ENCODE measurements around the gene MAPK8. TPM values are rescaled to one million over a fixed set of nuclear protein-coding genes. Genes with fewer than 3 reads are reported as not detected.

The MAPK8 gene
- total RNA-seq, 2 experiments from 2014 or later = 30.5 to 32.3 TPM

DNA sequence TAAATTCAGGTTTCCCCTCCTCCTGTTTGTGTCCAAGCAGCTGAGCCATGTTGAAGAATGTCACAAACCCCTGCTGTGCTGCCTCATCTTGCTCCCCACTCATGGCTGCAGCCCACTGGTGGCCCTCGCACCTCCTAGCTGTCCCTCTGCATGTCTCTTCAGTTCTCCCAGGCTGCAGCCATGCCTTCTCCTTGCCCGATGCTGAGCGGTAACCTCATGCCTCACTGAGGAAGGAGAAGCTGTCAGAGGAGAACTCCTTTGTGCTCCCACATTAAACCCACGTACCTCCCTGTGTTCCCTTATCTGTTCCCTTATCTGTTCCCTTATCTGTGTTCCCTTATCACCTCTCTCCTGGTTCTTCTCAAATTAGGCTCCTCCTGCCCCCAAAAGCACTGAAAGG is 21.7 kb upstream of the MAPK8 start:
- no peak for DNase-seq
- Mint-ChIP-seq H3K9me3 (peaks cover 14% of the 10 kb centered on the region), H3K4me3 (no peak overlapping the region), H3K36me3 (ENCODE audit: low read depth) (no peaks in the 10 kb centered on the region), H3K4me1 (peaks cover 22% of the 10 kb centered on the region), H3K27me3 (peaks cover 11% of the 10 kb centered on the region), H3K27ac (no peak overlapping the region)
- ChIA-PET CTCF (no interaction called here), POLR2A (no interaction called here)

- peaks cover 11% of the 10 kb centered on the region for H3K27me3 Mint-ChIP-seq
- H3K4me3 Mint-ChIP-seq = no peak overlapping the region
- no peaks in the 10 kb centered on the region for H3K36me3 Mint-ChIP-seq (ENCODE audit: low read depth)
- DNase-seq = no peak
- H3K9me3 Mint-ChIP-seq = peaks cover 14% of the 10 kb centered on the region
- H3K27ac Mint-ChIP-seq = no peak overlapping the region
- CTCF ChIA-PET = interaction anchor here (1.4 kb wide), 1 partner anchor 12 kb away, joined by 6 read pairs; no protein-coding TSS in a partner anchor
- POLR2A ChIA-PET = no interaction called here
- H3K4me1 Mint-ChIP-seq = peaks cover 25% of the 10 kb centered on the region
Measured at GRCh38 chr10:48285710-48286109, 20.8 kb upstream of the MAPK8 start.

GRCh38 chr10:48286356-48286755 is 20.1 kb upstream of the MAPK8 start:
- H3K4me3 Mint-ChIP-seq = no peak overlapping the region
- H3K9me3 Mint-ChIP-seq = peaks cover 9% of the 10 kb centered on the region
- H3K27ac Mint-ChIP-seq = no peak overlapping the region
- peaks cover 27% of the 10 kb centered on the region for H3K4me1 Mint-ChIP-seq
- no peaks in the 10 kb centered on the region for H3K36me3 Mint-ChIP-seq (ENCODE audit: low read depth)
- H3K27me3 Mint-ChIP-seq = peaks cover 11% of the 10 kb centered on the region
- no peak for DNase-seq
- POLR2A ChIA-PET = no interaction called here
- CTCF ChIA-PET = interaction anchor here (1.4 kb wide), 1 partner anchor 11 kb away, joined by 6 read pairs; no protein-coding TSS in a partner anchor

DNA sequence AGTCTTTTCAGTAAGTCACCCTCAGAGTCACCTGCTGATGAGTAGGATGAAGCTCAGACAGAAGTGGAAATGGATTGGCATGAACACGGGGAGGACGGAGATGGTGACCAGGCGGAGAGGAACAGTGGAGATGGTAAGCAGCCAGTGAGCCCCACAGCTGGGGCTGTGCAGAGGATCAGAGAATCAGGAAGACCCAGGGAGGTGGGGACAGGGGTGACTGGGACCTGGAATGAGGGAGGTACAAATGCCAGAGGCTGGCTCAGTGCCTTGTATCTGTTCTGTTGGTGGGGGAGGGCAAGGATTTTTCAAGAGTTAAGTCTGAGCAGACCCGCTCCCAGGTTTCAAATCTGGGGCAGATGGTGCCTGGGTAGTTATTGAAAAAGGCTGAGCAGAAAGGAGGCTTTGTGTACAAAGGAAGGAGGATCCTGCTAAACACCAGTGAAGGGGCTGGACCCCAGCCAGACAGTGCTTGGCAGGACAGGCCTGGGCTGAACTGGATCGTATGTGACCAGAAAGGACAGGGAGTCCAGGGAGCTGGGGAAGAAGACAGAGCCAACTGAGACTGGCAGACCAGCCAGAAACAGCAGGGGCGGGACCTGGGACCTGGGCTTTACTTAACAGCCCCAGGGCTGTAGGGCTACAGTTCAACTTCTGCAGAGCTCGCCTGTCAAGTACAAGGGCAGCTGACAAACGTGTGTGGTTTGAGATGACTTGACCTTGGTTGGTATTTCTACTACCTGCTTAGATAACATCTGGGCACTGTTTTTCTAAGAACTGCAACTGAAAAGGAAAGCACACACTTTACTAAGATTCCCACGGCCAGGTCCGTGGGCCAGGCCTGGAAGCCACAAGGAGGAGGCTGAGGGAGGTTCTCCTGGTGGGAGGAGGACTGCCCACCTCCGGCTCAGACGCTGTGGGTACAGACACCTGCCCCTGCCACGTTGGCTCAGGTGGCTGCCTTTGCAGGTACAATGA is 18.8 kb upstream of the MAPK8 start:
- ChIA-PET POLR2A (no interaction called here), CTCF (no interaction called here)
- no peak overlapping the region for H3K27ac Mint-ChIP-seq
- no peak overlapping the region for H3K4me3 Mint-ChIP-seq
- H3K27me3 Mint-ChIP-seq = peaks cover 11% of the 10 kb centered on the region
- H3K9me3 Mint-ChIP-seq = peaks cover 5% of the 10 kb centered on the region
- peaks cover 27% of the 10 kb centered on the region for H3K4me1 Mint-ChIP-seq
- no peaks in the 10 kb centered on the region for H3K36me3 Mint-ChIP-seq (ENCODE audit: low read depth)
- no peak for DNase-seq

- no peak overlapping the region for H3K27ac Mint-ChIP-seq
- H3K27me3 Mint-ChIP-seq = peaks cover 11% of the 10 kb centered on the region
- POLR2A ChIA-PET = no interaction called here
Measured at GRCh38 chr10:48288661-48289060, 17.8 kb upstream of the MAPK8 start.

GRCh38 chr10:48289501-48290238 is 16.8 kb upstream of the MAPK8 start:
- peak; percentile 43 for DNase-seq
- Mint-ChIP-seq H3K36me3 (ENCODE audit: low read depth) (no peaks in the 10 kb centered on the region), H3K4me1 (peaks cover 27% of the 10 kb centered on the region), H3K4me3 (no peak overlapping the region), H3K27ac (no peak overlapping the region), H3K27me3 (peaks cover 11% of the 10 kb centered on the region), H3K9me3 (no peaks in the 10 kb centered on the region)
- ChIA-PET POLR2A (no interaction called here), CTCF (interaction anchor here (1.1 kb wide), 1 partner anchor 14 kb away, joined by 4 read pairs; no protein-coding TSS in a partner anchor)

More at GRCh38 chr10:48288661-48289060, 17.8 kb upstream of the MAPK8 start:
- Mint-ChIP-seq H3K9me3 (peaks cover 5% of the 10 kb centered on the region), H3K36me3 (ENCODE audit: low read depth) (no peaks in the 10 kb centered on the region), H3K4me1 (peaks cover 27% of the 10 kb centered on the region), H3K4me3 (no peak overlapping the region)
- CTCF ChIA-PET = interaction anchor here (1.1 kb wide), 1 partner anchor 15 kb away, joined by 4 read pairs; no protein-coding TSS in a partner anchor
- no peak for DNase-seq

DNA sequence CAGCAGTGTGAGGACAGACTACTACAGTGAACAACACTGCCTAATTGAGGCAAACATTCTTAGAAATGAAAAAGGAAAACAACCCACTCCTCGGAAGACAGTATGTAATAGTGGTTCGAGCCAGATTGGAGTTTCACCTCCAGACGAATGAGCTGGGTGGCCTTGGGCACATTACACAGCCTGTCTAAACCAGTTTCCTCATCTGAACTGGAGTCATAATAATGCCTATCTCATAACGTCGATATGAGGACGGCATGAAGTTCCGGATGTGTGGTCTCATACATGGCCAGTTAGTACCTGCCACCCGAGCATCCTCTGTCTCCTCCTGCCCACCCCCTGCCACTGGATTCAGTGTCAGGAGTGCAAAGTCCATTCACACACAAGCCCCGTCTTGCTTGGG is 16.2 kb upstream of the MAPK8 start:
- H3K27me3 Mint-ChIP-seq = peaks cover 6% of the 10 kb centered on the region
- POLR2A ChIA-PET = no interaction called here
- no peak for DNase-seq
- H3K36me3 Mint-ChIP-seq (ENCODE audit: low read depth) = no peaks in the 10 kb centered on the region
- H3K9me3 Mint-ChIP-seq = no peaks in the 10 kb centered on the region
- CTCF ChIA-PET = no interaction called here
- H3K27ac Mint-ChIP-seq = no peak overlapping the region
- H3K4me3 Mint-ChIP-seq = no peak overlapping the region
- peaks cover 27% of the 10 kb centered on the region for H3K4me1 Mint-ChIP-seq

DNA sequence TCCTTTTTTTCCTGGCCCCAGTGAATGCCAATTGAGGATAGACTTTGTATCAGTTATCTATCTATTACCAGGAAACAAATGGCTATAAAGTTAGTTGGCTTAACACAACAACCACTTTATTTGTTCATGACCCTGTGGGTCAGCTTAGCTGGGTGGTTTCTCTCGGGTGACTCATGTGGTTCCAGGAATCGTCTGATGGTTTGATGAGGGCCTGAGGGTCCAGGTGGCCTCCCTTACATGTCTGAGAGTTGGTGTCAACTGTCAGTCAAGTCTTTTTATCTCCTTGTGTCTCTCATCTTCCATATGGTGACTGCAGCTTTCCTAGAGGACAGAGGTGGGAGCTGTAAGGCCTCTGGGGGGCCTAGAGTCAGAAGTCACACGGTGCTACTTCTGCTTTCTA is 15.3 kb upstream of the MAPK8 start:
- Mint-ChIP-seq H3K4me3 (no peak overlapping the region), H3K4me1 (peaks cover 27% of the 10 kb centered on the region), H3K9me3 (no peaks in the 10 kb centered on the region), H3K27me3 (no peaks in the 10 kb centered on the region), H3K36me3 (ENCODE audit: low read depth) (no peaks in the 10 kb centered on the region), H3K27ac (no peak overlapping the region)
- CTCF ChIA-PET = no interaction called here
- DNase-seq = no peak
- POLR2A ChIA-PET = no interaction called here

DNA sequence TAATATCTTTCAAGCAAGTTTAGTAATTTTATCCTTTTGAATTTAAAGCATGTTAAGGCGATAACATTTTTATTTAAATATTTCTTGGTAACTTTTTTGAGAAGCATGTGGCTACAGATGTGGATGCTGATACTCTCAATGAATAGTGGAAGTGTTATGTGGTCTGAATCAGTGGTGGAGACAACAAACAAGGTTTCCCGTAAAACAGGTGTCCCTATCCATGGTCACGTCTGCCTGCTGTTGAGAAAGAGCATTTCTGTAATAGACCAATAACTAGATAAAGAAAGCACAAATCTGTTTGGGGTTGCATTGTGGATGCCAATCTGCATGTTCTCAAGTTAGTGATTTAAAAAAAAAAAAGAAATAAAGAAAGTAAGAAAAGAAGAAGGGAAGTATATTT is 13.9 kb upstream of the MAPK8 start:
- ChIA-PET POLR2A (no interaction called here), CTCF (no interaction called here)
- no peak for DNase-seq
- peaks cover 22% of the 10 kb centered on the region for H3K4me1 Mint-ChIP-seq
- H3K36me3 Mint-ChIP-seq (ENCODE audit: low read depth) = no peaks in the 10 kb centered on the region
- no peak overlapping the region for H3K4me3 Mint-ChIP-seq
- no peaks in the 10 kb centered on the region for H3K9me3 Mint-ChIP-seq
- H3K27ac Mint-ChIP-seq = no peak overlapping the region
- H3K27me3 Mint-ChIP-seq = no peaks in the 10 kb centered on the region

DNA sequence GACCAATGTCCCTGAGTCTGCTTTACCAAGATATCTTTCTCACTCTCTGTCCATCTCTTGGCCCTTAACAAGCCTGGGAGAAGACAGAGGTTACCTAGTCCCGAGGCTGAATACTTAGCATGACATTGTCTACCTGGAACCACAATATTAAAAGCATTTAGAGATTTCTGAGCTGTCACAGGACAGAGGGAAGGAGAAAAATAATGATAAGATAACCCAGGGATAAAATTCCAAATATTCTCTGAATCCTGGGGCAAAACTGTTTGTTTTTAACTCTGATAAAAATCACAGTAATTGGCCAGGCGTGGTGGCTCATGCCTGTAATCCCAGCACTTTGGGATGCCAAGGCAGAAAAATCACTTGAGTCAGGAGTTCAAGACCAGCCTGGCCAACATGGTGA is 12.0 kb upstream of the MAPK8 start:
- Mint-ChIP-seq H3K27me3 (peaks cover 4% of the 10 kb centered on the region), H3K27ac (no peak overlapping the region), H3K36me3 (ENCODE audit: low read depth) (no peaks in the 10 kb centered on the region), H3K4me3 (no peak overlapping the region), H3K4me1 (peaks cover 10% of the 10 kb centered on the region), H3K9me3 (no peaks in the 10 kb centered on the region)
- CTCF ChIA-PET = interaction anchor here (1.1 kb wide), 1 partner anchor 18 kb away, joined by 3 read pairs; no protein-coding TSS in a partner anchor
- POLR2A ChIA-PET = no interaction called here
- no peak for DNase-seq

- no peaks in the 10 kb centered on the region for H3K36me3 Mint-ChIP-seq (ENCODE audit: low read depth)
- CTCF ChIA-PET = interaction anchor here (2.1 kb wide), 1 partner anchor 10 kb away, joined by 6 read pairs; no protein-coding TSS in a partner anchor
- POLR2A ChIA-PET = no interaction called here
- no peak overlapping the region for H3K27ac Mint-ChIP-seq
- no peak overlapping the region for H3K4me3 Mint-ChIP-seq
- DNase-seq = no peak
- no peaks in the 10 kb centered on the region for H3K4me1 Mint-ChIP-seq
- H3K9me3 Mint-ChIP-seq = no peaks in the 10 kb centered on the region
- H3K27me3 Mint-ChIP-seq = peaks cover 4% of the 10 kb centered on the region
Measured at GRCh38 chr10:48296576-48297098, 9.8 kb upstream of the MAPK8 start.

- Mint-ChIP-seq H3K27me3 (peaks cover 4% of the 10 kb centered on the region), H3K9me3 (no peaks in the 10 kb centered on the region), H3K36me3 (ENCODE audit: low read depth) (no peaks in the 10 kb centered on the region), H3K4me3 (no peak overlapping the region), H3K4me1 (no peaks in the 10 kb centered on the region), H3K27ac (no peak overlapping the region)
- CTCF ChIA-PET = no interaction called here
- no peak for DNase-seq
- POLR2A ChIA-PET = no interaction called here
Measured at GRCh38 chr10:48299066-48299465, 7.4 kb upstream of the MAPK8 start.

DNA sequence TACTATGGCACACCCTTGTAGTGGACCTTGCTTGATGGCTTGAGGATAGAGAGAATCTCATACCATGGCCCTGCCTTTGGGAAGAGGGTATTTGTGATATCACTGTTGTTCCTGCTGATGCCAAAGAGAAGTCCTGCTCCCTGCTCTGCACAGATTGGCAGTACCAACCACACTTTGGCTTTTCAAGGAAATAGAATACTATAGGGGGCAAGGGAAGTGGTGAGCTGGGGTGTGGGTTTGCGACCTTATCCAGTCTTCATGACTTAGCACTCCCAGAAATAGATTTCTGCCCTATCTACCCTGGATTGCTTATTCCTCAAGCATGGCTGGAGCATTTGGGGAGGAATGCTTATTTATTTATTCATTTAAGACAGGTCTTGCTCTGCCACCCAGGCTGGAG is 6.8 kb upstream of the MAPK8 start:
- POLR2A ChIA-PET = no interaction called here
- DNase-seq = no peak
- Mint-ChIP-seq H3K4me1 (no peaks in the 10 kb centered on the region), H3K4me3 (no peak overlapping the region), H3K9me3 (no peaks in the 10 kb centered on the region), H3K27ac (no peak overlapping the region), H3K27me3 (peaks cover 4% of the 10 kb centered on the region), H3K36me3 (ENCODE audit: low read depth) (no peaks in the 10 kb centered on the region)
- CTCF ChIA-PET = no interaction called here

Data from activated CD4-positive, alpha-beta T cell treated with anti-CD3 and anti-CD28 coated beads, Interleukin-2, amount 10 ng/mL, durations not matched to agents 7 days and 5 days (primary cell).